NCI-H2029 treated with DMSO at 0.1 percent for 48 hours (cell line): ENCODE data around the gene STAC2.

ENCODE experiments used
- DNase-seq: peaks from one replicate; lab custom pipeline; 2025; lab: John Stamatoyannopoulos, UW

The STAC2 gene

GRCh38 chr17:39231591-39232551, 6.1 kb upstream of the STAC2 start:
- DNase-seq = no peak

DNA sequence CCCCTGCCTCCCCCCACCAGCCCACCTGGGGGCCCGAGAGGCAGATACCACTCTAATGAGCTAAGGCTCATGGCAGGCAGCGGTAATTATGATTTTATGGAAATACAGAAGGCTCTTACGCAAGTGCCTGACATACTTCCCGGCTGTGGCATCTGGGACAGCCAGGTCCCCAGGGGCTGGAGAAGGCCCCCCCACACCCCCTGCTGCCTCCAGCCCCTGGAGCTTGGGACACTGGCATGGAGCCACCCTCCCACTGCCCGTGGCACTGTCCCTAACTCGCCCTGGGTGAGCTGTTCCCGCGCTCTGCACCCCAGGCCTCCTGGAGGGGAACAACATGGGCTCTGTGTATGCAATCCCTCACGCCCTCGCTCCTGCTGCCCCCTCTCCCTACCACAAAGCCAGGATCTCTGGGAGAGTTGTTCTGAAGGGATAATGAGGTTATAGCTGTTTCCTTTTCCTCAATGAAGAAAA, 5.4 kb upstream of the STAC2 start:
- DNase-seq = no peak

DNA sequence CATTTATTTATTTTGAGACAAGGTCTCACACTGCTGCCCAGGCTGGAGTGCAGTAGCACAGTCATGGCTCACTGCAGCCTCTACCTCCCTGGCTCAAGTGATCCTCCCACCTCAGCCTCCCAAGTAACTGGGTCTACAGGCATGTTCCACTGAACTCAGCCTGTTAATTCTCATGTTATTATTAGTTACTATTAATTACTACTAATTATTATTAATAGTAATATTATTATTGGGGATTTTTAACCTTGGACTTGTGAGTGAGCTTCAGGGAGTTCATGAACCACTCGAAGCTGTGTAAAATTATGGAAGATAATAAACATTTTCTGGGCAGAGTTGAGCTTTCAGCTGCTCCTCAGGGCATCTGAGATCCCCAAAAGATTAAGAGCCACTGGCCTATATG, 4.6 kb upstream of the STAC2 start:
- DNase-seq = no peak

DNA sequence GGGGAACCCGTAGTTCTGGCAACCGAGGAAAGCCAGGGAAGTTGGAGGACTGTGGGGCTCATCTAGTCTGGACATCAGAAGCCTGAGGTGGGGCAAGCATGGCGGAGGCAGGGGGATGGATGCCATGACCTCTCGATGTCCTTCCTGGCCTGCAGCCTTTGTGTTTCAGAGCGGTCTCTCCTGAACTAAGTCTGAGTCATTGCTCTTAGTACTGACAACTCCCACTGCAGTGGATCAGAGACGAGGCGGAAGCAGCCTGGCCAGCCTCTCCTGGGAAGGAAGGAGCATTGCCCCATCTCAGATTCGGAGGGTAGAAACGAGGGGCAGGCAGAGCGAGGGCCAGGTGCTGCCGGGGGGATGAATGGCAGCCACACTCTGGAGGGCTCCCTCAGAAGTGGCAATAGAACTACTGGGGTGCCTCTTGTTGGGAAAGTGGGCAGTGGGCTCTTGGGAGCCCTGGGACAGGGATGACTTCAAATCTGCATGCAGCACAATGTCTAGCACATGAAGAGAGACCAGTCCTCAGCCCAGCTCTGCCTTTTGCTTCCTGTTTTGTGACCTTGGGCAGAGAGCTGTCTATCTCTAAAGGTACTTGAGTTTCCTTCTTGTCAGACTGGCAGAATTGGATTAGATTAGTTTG, 3.6 kb upstream of the STAC2 start:
- no peak for DNase-seq

DNA sequence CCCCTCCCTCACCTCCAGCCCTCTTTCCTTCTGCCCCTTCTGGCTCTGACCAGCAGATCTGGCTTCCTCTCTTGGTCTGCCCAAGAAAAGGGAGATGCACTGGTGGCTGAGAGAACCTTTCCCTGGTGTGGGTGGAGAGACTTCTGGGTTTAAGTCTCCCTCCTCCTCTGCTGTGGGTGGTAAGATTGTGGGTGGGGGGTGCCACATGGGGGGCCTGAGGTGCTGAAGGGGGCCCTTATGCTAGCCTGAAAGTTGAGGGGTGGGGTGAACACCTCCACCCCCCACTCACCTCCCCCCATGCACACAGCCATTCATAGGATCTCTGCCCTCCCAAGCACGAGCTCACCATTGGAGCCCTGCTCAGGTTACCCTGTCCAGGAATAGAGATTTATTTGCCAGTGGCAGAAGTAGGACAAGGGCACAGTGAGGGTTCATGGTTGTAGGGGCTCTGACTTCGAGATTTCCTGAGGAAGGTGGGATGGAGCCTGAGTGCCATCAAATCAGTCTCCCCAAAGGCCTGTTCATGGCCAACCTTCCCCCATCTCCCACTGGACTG, 1.7 kb upstream of the STAC2 start:
- no peak for DNase-seq

DNA sequence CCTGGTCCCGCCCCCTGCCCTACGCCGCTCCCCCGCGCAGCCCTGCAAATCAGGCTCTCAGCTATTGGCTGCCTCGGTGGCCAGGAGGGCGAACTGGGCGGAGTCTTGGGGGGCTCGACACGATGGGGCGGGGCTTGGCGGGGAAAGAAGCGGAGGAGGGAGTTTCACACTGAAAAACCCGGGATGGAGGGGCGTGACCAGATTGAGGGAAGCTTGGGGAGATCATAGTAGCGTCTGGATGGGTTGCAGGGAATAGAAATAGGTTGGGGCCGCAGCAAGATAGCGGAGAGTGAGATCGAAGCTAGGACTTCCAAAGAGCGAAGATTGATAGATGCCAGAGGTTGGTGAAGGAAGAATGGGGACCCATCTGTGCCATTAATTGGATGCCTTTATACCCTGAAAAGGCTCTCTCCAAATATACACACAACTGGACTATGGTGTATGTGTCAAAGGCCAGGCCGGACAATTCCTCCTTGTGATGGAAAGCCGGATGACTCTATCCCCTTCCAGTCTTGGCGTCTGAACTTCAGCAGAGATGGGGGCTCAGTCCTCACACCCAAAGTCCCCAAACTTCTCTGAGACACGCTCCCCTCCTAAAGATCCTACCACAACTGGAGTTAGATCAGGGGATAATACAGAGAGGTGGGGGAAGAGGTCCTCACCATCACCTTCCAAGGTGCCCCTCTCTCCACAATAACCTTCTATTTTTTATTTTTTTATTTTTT, 376 bp upstream of the STAC2 start:
- no peak for DNase-seq

DNA sequence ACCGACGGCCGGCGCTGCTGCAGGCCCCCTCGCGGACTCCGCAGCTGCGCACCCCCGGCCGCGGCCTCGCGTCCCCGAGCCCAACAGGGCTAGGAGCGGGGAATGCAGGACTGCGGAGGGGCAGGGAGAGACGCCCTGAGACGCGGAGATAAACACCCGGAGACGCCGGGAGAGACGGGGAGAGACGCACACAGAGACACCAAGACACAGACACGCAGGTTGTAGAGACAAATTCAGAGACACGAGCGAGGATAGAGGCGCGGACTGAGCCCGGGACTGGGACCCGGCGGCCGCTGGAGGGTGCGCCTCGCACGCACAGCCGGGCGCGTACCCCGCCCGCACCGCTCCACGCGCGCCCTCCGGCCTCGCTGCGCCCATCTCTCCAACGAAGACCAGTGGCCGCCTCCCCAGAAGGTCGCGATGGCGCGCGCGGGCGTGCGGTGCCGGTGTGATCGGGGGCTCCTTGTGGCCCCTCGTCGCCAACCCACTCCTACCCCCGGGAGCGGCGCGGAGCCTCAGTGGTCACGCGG, 902 bp downstream of the STAC2 start:
- no peak for DNase-seq

DNA sequence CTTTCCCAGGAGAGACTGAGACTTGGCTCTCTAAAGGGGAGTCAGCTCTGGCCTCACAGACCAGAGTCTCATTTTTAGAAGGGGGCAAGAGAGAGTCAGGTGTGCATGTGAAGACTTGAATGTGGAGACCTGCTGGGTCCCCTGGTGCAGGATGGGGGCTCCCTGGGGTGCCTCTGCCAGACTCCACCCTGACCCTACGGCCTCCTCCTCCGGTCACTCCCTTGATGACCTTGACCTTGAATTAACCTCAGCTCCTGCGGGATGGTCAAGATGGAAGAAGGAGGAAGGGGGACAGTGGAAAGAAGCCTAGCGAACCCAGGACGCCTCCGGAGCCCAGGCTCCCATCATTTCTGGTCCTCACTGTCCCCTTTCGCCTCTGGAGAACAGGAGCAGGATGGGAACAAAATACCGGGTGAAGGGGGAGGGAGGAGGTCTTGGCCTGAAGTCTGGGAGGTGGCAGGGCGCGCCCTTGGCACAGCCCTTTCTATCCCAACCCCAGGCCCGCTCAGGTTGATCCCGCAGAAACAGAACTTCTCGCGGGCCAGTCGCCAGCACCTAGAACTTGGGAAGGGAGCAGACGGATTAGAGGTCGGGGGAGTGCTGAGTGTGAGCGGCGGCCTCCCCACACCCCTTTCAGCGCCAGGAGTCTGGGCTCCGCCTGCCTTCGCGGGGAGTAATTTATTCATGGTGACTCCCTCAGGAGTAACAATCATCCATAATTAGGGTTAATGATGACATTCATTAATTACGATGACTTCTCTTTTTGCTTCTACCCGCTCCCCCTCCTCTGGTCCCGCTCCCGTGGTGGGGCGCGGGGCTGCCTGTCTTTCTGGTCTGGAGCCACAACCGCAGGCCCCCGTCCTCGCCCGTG, 1.6 kb downstream of the STAC2 start:
- DNase-seq = no peak

DNA sequence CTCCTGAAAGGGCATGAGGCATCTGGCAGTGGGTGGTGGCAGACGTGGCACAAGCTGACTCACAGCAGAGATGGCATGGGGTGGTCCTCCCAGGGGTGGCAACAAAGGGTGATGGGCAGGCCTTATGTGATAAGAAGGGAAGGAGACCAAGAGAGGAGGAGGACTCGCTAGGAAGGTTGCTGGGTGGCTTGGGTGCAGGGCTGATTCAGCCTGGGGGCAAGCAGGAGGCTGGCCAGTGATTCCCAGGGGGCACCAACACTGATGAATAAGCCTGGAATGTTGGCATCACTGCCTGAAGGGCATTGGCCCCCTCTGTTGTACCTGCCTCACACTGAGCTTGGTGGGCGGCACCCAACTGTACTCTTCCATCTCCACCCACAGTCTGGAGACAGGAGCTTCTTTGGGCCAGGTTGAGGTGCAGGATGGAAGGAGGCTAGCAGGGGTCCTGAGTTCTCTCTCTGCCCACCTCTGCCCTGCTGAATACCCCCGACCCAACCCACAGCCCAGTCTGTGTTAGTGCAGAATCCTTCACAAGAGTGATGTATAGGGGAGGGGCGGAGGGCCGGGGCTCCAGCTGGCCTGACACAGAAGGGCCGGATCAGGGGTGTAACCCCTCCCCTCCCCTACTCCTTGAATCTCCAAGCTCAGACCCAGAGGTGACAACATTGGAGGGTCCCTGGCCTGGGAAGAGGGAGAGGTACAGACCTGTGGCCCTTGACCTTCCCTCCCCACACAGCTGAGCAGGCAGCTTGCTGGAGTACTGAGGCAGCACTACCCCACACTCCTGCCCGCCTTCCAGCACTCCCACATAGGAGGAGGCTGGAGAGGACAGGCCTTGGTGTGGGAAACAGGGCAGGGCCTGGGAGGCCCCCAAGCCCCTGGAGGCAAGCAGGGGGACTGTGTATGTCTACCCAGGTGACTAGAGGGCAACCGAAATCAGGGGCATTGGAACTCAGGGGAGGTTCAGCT, 2.6 kb downstream of the STAC2 start:
- DNase-seq = no peak

GRCh38 chr17:39222151-39222550, 3.6 kb downstream of the STAC2 start:
- DNase-seq = no peak

GRCh38 chr17:39221572-39221971, 4.2 kb downstream of the STAC2 start:
- no peak for DNase-seq

DNA sequence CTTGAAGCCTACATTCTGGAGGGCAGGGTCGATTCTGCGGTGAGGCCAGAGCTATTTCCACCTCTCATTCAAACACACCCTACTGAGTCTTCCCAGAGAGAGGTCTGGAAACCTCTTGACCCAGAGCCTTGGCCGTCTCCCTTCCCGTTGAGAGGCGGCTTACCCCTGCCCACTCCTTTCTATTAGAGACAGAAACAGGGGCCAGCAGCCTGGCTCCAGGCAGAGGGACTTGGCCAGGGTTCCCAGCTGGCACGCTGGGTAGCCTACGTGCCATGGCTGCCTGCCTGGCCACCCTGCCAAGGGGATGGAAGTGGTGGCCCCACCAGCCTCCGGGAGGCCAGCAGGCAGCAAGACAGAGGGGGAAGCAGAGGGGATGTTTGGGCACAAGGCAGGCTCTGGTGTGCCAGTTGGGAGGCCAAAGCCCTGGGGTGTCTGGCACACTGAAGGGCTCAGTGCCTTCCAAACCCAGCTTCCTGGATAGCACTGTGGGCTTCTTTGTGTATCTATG, 6.0 kb downstream of the STAC2 start:
- no peak for DNase-seq

DNA sequence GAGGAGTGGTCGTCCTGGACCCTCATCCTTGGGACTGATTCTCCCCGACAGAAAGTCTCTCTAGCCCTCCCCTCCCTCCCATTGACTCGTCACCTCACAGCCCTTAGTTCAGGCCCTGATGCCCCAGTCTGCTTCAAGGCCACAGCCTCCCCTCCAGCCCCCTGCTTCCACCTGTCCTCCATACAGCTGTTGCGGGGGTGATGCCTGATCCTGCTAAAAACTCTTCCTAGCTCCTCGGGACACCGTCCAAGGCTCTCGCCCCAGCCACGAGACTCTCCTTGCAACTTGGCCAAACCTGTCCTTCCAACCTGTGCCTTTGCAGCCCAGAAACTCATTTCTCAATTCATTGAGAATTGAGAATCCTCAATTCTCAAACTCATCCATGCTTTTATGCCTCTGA, 6.8 kb downstream of the STAC2 start:
- no peak for DNase-seq

DNA sequence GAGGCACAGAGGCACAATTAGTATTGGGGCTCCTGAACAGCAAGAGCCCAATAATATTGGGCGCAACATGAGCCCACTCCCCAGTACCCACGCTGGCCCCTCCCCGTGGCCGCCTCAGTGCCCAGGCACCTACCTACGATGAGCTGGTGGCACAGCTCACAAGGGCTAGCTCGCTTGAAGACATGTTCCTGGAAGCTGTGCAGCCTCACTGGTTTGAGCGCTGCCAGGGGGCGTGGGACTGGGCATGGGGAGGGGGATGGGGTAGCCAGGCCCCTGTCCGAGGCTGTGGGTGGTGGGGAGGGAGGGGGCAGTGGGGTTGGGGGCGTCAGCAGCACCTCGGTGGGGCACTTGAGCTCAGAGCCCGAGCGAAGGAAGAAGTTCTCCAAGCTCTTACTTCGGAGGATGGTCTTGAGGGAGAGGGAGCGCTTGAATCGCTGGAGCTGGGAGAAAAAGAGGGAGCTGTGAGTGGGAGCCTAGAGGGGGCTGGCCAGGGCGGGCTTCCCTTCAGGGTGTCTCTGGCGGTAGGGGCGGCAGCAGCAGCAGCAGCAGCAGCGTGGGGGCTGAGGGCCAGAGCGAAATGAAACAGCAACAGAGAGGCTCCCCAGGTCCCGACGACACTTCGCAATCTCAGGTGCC, 7.9 kb downstream of the STAC2 start:
- no peak for DNase-seq

DNA sequence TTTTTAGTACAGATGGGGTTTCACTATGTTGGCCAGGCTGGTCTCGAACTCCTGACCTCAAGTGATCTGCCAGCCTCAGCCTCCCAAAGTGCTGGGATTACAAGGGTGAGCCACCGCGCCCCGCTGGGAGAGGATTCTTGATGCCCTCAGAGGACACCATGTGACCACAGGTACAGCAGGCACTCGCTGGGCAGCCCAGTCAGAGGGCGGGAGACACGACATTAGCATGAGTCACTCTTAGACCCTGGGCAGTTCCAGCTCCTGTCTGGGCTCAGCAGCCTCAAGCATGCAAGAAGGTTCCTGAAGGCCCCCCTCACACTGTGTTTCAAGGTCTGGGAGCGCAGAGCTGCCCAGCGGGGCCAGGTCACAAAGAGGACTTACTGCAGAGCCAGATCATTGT, 11.9 kb downstream of the STAC2 start:
- no peak for DNase-seq

DNA sequence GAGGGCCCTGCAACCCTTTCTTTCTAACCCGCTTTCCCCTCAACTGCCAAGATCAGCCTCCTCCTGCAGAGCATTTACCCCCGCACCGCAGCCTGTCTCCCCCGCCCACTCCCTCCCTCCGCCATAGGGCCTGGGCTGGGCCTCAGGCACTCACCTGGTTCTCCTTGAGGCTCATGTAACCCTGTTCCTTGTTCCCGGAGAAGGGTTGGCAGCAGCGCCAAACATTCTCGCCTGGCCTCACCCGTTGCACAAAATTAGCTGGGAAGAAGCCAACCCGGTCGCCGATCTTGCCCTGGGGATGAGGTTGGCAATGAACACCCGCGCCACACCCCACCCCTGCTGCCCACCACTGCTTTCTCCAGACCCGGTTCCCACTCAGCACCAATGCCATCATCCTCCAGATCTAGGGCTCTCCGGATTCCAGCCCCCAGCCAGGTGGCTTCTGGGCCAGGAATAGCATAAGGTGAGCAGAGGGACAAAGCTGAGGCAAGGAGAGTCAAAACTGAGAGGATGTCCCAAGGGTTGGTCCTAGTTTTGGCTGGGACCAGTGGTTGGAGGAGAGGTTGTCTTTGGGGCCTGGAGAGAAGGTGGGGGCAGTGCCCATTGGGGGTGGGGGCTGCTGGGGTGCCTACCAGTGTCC, 12.8 kb downstream of the STAC2 start:
- peak; percentile 26 for DNase-seq

- DNase-seq = no peak
These were observed 13.4 kb downstream of the STAC2 start for GRCh38 chr17:39212195-39212810.

GRCh38 chr17:39210093-39210434, 15.7 kb downstream of the STAC2 start:
- no peak for DNase-seq
